Measurements from ENCODE around the gene ZNRF2.

ZNRF2 gene

GRCh38 chr7:30252885-30253795, 31.3 kb upstream of the ZNRF2 start:
- peak; percentile 44 for DNase-seq (ENCODE audit: low read depth)
- TF ChIP-seq CTCF (conservative IDR thresholded peaks at IDR 0.05; ENCODE audit: low read depth, low read length), result no peak
- no peak overlapping the region for H3K4me3 ChIP-seq (ENCODE audit: low read length)

- no peak for DNase-seq (ENCODE audit: low read depth)
- no peak for TF ChIP-seq CTCF (conservative IDR thresholded peaks at IDR 0.05; ENCODE audit: low read depth, low read length)
- H3K4me3 ChIP-seq (ENCODE audit: low read length), result no peak overlapping the region
These were observed 30.6 kb upstream of the ZNRF2 start for GRCh38 chr7:30253796-30254165.

- no peak for TF ChIP-seq CTCF (conservative IDR thresholded peaks at IDR 0.05; ENCODE audit: low read depth, low read length)
- DNase-seq (ENCODE audit: low read depth), result no peak
- H3K4me3 ChIP-seq (ENCODE audit: low read length), result no peak overlapping the region
These were observed 30.1 kb upstream of the ZNRF2 start for GRCh38 chr7:30254248-30254647.

- no peak for TF ChIP-seq CTCF (conservative IDR thresholded peaks at IDR 0.05; ENCODE audit: low read depth, low read length)
- DNase-seq (ENCODE audit: low read depth), result no peak
- H3K4me3 ChIP-seq (ENCODE audit: low read length), result no peak overlapping the region
These were observed 29.7 kb upstream of the ZNRF2 start for GRCh38 chr7:30254717-30255063.

GRCh38 chr7:30255064-30255769, 29.2 kb upstream of the ZNRF2 start:
- TF ChIP-seq CTCF (conservative IDR thresholded peaks at IDR 0.05; ENCODE audit: low read depth, low read length), result no peak
- DNase-seq (ENCODE audit: low read depth), result no peak
- no peak overlapping the region for H3K4me3 ChIP-seq (ENCODE audit: low read length)

- no peak for TF ChIP-seq CTCF (conservative IDR thresholded peaks at IDR 0.05; ENCODE audit: low read depth, low read length)
- DNase-seq (ENCODE audit: low read depth), result no peak
- no peak overlapping the region for H3K4me3 ChIP-seq (ENCODE audit: low read length)
These were observed 28.0 kb upstream of the ZNRF2 start for GRCh38 chr7:30256349-30256858.

All from retinal pigment epithelial cell (primary cell).